GM18861 (cell line): Measurements from ENCODE around the gene FUT2.
"Not testable (repeated sequence)": the region's sequence is repeated elsewhere in the genome, so short reads cannot be mapped to it uniquely, and the experiment has no call there.

ENCODE experiments used
- ATAC-seq: cut with Tn5 transposase; IDR thresholded peaks from one replicate; pipeline ENCODE4 v1.9.1; 2021; ENCODE audit not compliant: unreplicated experiment

The FUT2 gene

DNA sequence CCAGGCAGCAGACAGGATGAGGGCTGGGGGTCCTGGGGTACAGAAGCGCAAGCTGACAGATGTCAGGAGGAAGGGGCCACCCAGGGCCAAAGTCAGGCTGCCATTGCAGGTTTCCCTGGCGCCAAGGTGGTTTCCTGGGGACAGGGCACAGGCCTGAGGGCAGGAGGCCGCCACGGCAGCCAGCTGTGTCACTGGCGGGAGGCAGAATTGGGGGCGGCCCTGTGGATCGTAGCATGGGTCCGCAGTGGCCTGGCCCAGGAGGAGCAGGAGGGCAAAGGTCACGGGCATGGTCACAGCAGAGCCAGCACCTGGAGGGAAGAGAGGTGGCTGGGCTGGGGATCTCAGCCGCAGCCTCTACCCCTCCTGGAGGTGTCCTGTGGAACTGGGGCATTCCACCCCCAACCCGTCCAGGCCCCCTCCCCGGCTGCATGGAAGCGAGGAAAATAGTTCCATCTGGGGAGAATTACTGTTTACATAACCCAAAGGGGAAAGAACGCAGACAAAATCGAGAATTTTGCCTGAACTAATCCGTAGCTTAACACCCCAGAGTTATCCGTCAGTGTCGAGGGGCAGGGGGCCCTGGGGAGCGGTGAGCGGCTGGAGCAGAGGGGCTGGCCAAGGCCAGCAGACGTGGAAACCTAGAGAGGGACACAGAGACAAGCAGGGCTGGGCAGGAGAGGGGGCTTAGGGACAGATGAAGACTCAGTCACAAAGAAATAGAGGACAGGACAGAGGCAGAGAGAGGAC lies 24.9 kb upstream of the FUT2 start:
- no peak for ATAC-seq

DNA sequence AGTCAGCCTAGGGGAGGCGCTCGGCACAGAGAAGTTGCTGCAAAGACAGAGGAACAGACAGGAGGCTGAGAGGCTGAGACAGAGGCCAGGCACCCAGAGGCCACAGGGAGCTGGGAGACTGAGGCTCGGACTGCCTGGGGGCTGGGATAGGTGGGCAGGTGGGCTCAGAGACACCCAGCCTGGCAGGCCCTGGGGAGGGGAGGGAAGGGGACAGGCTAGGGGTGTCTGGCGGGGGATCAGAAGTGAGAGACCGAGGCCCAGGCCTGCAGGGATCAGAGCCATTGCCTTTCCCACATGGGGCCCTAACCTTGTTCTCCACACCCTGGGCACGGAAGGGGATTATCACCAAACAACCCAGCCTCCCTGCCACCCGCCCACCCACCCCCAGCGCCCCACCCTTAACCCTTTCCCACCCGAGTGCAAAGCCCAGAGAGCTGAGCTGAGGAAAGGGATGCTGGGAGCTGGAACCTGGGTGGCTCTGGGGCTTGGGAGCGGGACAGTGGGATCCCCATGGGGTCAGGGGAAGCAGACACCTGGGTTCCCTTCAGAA lies 24.2 kb upstream of the FUT2 start:
- ATAC-seq = no peak

GRCh38 chr19:48672994-48673393 lies 22.8 kb upstream of the FUT2 start, which contains the start of gene NTN5:
NTN5 (minus strand) TSS chr19:48673017; CDS start chr19:48670986, 2,031 bp downstream.
- ATAC-seq = no peak

GRCh38 chr19:48673436-48674100 lies 22.2 kb upstream of the FUT2 start:
- no peak for ATAC-seq

- no peak for ATAC-seq
Measured at GRCh38 chr19:48674216-48674809, 21.5 kb upstream of the FUT2 start.

DNA sequence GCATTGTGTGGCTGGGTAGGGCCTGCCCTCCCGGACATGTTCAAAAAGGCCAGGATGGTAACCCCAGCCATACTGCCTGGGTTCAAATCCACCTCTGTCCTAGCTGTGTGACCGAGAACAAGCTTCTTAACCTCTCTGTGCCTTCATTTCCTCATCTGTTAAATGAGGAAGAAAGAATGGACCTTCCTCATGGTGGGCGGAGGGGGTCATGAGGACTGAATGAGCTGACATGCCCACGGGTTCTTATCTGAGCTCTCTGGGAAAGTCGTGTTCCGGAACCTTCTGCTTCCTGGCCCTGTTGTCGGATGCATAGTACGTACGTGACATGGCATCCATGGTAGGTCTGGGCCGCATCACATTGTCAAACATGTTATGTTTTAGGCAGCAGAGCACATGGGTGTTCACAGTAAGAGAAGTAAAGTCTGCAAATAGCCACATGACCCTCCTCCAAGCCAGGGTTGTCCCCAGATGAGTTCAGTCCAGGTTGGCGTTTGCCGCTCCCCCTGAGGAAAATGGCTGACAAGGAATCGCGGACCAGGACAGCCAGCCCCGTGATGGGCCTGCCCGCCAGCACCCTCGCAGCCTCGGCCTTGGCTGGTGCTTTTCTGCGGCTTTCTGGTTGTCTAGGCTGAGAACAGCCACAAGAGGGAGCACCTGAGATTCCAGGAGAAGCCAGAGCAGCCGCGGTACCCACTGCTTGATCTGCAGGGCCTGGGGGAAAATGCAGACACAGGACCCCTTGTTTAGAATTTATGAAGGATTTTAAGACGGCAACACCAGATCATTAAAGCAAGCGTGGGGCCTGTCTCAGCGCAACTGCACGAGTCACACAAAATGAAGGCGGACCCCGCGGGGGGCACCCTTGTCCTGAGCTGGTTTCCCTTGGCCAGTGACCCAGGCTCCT lies 20.6 kb upstream of the FUT2 start:
- ATAC-seq = no peak

DNA sequence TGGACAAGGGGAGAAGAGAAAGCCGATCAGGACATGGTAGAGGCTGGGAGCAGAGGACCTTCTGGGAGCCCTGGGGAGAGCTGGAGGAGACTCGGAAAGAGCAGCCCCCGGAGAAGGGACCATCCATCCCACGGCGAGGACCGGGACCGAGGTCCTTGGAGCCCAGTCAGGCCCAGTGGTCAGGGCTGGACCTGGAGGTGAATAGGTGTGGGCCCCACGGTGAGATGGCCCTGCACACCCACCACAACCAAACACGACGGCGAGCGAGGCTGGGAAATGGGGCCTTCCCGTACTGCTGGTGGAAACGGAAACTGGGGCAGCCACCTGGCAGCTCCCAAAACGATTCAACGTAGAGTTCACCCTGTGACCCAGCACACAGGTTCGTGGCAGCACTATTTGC lies 19.3 kb upstream of the FUT2 start:
- ATAC-seq = no peak

GRCh38 chr19:48676887-48677286 lies 18.9 kb upstream of the FUT2 start:
- no peak for ATAC-seq

- no peak for ATAC-seq
Measured at GRCh38 chr19:48678201-48678600, 17.6 kb upstream of the FUT2 start.

GRCh38 chr19:48680006-48680405 lies 15.8 kb upstream of the FUT2 start:
- ATAC-seq = not testable (repeated sequence)

DNA sequence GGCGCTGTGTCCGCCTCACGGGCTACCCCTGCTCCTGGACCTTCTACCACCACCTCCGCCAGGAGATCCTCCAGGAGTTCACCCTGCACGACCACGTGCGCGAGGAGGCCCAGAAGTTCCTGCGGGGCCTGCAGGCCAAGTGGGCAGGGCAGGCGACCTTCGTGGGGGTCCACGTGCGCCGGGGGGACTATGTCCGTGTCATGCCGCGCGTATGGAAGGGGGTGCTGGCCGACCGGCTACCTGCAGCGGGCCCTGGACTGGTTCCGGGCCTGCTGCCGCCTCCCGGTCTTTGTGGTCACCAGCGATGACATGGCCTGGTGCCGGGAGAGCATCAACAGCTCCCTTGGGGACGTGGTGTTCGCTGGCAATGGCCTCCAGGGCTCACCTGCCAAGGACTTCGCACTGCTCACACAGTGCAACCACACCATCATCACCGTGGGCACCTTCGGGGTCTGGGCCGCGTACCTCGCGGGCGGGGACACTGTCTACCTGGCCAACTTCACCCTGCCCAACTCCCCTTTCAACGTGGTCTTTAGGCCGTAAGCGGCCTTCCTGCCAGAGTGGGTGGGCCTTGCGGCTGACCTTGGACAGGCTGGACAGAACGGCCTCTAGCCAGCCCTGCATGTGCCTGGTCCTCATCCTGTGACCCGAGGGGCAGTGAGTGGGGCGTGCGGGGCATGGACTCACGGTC lies 15.2 kb upstream of the FUT2 start:
- ATAC-seq = no peak

DNA sequence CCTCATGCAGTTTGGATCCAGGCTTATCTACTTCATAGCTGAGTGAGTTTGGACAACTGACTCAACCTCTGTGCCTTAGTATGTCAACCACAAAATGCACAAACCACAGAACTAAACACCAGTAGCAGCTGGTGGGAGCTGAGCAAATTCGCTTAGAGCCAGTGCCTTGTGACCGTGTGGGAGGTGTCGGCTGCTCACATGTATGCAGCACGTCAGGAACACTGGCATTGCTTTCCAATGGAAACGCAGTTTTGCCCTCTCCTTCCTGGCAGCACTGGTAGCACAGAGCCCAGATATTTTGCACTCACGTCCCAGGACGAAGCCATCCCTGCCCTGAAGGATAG lies 14.7 kb upstream of the FUT2 start:
- ATAC-seq = no peak

- no peak for ATAC-seq
Measured at GRCh38 chr19:48683349-48683748, 12.4 kb upstream of the FUT2 start.

- ATAC-seq = no peak
Measured at GRCh38 chr19:48685583-48685982, 10.2 kb upstream of the FUT2 start.

- no peak for ATAC-seq
Measured at GRCh38 chr19:48686088-48686487, 9.7 kb upstream of the FUT2 start.

GRCh38 chr19:48686637-48687036 lies 9.1 kb upstream of the FUT2 start:
- ATAC-seq = not testable (repeated sequence)

- ATAC-seq = no peak
Measured at GRCh38 chr19:48687776-48688175, 8.0 kb upstream of the FUT2 start.

GRCh38 chr19:48689449-48689848 lies 6.3 kb upstream of the FUT2 start:
- ATAC-seq = no peak

DNA sequence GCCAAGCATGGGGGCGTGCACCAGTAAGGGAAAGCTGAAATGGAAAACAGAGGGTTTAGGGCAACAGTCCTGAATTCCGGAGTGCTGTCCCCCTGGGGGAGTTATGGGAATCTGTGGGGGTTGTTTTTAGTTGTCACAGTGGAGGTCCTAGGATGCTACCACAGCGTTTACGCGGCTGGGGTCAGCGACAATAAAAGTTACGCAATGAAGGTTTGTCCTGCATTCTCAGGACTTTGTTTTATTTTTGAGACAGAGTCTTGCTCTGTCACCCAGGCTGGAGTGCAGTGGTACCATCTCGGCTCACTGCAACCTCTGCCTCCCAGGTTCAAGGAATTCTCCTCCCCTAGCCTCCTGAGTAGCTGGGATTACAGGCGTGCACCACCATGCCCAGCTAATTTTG lies 2.1 kb upstream of the FUT2 start:
- ATAC-seq = not testable (repeated sequence)

- no peak for ATAC-seq
Measured at GRCh38 chr19:48696353-48697010, 711 bp downstream of the FUT2 start.
